Cardiac septum (tissue), 1 donor: Measurements from ENCODE around the gene ARHGEF37. TPM values are rescaled to one million over a fixed set of nuclear protein-coding genes. Genes with fewer than 3 reads are reported as not detected.
"Not testable (repeated sequence)": the region's sequence is repeated elsewhere in the genome, so short reads cannot be mapped to it uniquely, and the experiment has no call there.

Experiments used
- DNase-seq: peaks from one replicate; pipeline ENCODE4 v3.0.0-alpha.2; 2020; ENCODE audit warnings: low spot score
- intact Hi-C: fragments of 100-400 bp; cut with DNase I; formaldehyde crosslinking; loops from one replicate; pipeline ENCODE4 v1.14.0; 2022
- total RNA-seq: library from RNA; stranded (reverse); fragmentation: NEBNext Ultra II Directional; extraction: Animal tissue kit (Norgen Biotek cat#: 25700); gene quantifications from one replicate; pipeline ENCODE4 v1.2.1, GENCODE V29; 2021
- donor health status: DM: no; HTN: no; CAD: no.

The ARHGEF37 gene
- total RNA-seq, 1 donor from 2014 or later = 15.8 TPM

DNA sequence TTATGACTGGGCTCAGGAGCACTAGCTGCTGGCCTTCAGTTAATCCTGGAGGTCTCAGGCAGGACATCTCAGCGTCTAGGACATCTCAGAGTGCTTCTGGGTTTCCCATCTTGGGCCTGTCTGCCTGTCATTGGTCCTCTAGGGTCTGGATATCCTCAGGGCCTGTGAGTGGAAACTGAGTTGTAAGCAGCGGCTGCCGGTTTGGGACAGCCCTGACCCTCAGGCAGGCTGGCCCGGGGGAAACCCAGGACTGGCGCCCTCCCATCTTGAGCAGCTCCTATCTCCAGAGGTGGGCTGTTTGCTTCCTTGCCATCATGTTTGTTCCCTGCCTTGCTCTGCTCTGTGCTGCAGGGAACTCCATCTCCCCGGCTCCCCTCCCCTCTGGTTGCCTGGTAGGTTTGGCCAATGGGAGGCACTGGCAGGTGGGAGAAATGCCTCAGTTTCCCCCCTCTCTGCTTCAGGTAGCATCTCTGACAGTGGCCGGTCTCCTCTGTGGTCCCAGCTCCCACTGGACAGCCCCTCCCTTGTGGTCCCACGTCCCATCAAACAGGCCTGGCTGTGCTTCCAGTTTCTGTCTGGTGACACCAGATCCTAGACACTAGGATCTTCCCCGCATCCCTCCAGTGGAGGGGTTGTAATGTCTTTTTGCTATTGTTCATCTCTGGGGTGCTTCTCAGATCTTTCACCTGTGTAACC is 57.4 kb downstream of the ARHGEF37 start:
- intact Hi-C loops = loop anchor here (5.0 kb wide), 2 partner anchors 214 to 324 kb away; partner anchors contain the start of gene SLC26A2
- DNase-seq = peak; percentile 59

DNA sequence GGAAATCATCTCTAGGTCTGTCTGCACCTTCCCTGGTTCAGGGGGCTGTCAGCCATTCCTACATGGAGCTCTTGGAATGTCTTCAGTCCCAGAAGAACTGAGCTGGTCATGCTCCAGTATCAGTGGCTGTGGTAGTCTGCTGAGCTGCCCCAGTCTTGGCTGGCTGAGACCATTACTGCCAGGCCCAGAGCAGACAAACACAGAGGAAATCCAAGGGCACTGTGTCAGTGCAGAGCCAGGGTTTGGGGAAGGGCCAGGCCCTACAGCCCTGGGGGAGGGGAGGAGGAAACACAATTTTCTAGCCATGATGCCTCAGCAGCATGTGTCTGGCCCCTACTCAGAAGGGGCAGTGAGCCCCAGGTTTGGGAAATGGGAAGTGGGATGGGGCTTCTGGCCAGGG is 58.4 kb downstream of the ARHGEF37 start:
- intact Hi-C loops = loop anchor here (5.0 kb wide), 2 partner anchors 213 to 323 kb away; partner anchors contain the start of gene SLC26A2
- peak; percentile 76 for DNase-seq

DNA sequence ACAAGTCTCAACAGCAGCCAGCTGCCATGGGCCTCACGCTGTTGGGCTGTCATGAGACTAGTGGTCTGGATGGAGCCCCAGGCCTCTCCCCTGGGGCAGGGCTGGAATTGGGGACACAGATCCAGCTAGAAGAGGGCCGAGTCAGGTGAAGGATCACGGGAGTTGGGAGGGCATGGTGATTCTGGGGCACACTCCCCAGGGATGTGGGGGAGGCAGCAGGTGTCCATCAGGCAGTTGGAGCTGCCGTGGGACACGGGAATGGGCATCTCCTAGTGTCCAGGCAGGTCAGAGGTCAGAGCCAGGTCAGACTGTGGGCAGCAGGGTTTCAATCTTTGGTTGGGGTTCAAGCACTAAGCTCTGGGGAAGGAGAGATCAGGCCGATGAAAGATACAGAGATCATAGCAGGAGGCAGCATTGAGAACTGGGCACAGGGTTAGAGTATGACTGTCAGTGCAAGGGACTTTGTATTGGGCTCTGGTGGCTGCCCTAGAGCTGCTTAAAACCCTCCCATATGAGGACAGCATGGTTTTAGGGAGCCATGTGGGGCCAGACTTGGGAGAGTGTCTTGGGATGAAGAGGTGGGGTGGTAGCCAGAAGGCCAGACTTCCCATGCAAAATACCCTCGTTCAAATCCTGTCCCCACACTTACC is 59.2 kb downstream of the ARHGEF37 start:
- intact Hi-C loops = no loop called here
- DNase-seq = peak; percentile 67

DNA sequence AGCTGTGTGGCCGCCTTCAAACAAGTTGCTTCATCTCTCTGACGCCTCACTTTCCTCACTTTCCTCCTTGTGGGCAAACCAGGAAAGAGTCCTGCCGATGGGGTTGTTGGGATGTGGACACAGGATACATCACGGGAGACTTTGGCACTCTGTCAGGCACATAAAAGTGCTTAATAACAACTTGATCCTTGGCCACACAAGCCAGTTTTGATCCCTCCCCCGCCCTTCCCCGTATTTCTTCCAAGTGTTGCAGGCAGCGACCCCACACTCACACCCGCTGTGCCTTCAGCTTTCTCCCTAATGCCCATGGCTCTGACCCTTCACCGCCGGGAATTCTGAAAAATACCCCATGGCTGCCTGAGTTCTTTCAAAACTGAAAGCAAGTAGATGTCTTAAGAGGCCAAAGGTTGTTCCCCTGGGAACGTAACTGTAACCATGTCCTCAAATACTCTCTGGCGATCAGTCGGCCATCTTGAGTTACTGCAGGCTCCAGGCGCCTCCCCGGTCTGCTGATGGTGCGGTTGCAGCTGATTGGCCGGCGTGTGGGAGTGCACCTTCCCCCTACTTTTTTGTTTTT is 59.8 kb downstream of the ARHGEF37 start:
- peak; percentile 55 for DNase-seq
- intact Hi-C loops = no loop called here

DNA sequence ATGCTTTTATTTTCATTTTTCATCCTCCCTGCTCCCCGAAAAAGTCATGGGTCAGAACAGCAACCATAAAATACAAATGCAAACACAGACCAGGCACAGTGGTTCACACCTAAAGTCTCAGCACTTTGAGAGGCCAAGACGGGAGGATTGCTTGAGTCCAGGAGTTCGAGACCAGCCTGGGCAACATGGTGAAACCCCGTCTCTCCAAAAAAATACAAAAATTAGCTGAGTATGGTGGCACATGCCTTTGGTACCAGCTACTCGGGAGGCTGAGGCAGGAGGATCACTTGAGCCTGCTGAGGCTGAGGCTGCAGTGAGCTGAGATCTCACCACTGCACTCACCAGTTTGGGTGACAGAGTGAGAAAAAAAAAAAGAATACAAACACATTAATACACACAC is 60.3 kb downstream of the ARHGEF37 start:
- intact Hi-C loops = no loop called here
- DNase-seq = no peak

DNA sequence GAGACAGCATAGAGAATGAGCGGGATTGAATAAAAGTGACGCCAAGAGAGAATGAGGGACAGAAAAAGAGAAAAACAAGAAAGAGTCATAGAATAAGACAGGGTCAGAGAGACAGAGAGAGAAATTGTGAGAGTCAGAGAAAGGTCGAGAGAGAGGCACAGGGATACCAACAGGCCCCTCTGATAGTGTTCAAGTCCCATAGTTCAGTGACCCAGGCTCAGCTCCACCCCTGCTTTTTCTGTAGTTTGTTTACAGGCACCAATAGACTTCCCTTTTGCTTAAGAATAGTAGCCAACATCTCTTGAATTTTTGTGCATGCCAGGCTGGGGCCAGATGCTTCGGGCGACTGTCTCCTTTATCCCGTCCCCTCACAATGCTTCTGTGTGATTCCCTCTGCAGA is 62.5 kb downstream of the ARHGEF37 start:
- intact Hi-C loops = no loop called here
- no peak for DNase-seq

DNA sequence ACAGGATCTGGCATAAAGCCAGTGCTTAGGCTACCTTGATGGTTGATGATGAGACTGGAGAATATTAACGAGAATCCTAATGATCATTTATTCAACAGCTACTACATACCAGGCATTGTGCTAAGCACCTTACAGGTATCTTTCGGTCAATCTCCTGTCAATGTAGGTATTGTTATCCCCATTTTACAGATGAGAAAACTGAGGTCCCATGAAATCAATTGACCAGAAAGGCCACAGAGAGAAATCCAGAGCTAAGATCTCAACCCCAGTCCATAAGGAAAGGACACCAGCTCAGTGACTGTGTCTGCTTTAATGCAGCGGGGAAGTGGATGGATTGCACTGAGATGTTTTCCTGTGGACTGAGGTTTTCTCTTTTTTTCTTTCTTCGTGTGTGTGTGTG is 63.3 kb downstream of the ARHGEF37 start:
- DNase-seq = no peak
- intact Hi-C loops = no loop called here

DNA sequence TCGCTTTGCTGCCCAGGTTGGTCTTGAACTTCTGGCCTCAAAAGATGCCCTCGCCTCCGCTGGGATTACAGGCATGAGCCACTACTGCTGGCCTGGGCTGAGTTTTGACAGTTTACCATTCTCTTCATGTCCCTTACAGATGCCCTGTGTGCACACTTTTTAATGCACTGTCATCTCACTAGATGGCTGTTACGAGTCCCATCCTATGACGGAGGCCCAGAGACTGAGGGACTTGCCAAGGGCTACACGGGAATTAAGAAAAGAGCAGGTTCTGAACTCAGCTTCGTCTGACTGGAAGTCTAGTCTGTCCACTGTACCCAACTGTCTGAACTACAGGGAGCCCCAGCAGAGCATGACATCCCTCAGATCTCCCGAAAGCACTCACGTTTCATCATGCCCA is 63.9 kb downstream of the ARHGEF37 start:
- intact Hi-C loops = no loop called here
- DNase-seq = no peak

DNA sequence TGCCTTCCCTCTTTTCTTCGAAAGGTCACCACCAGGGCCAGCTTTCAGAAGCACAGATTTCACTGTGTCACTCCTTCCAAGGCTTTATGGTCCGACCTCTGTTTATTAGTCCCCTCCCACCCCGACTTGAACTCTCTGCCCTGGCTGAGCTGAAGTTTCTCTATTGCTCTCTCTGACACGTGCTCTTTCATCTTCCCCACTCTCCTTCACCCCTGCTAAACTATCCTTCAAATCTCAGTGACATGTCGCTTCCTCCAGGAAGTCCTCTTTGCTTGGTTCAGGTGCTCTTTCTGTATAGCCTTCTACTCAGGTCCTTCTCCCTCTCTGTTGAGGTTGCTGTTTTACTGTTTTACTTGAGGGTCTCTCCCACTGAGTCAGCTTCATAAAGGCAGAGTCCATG is 64.4 kb downstream of the ARHGEF37 start:
- intact Hi-C loops = no loop called here
- no peak for DNase-seq

DNA sequence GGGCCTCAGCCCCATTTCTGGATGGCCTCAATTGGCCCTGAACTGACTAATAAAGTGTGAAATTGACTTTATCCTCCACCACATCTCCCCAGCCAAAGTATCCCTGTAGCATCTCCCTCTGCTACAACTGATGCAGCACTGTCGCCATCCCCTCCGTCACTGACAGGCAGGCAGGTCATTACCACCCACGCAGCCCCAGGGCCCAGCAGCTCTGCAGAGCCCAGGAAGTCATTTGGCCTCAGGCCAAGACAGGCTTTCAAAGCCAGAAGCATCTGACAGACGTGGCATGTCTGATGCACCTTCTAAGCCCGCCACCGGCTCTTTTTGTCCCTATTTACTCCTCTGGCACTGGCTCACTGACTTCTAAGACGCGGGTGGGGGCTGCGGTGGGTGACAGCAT is 65.3 kb downstream of the ARHGEF37 start:
- intact Hi-C loops = no loop called here
- no peak for DNase-seq

DNA sequence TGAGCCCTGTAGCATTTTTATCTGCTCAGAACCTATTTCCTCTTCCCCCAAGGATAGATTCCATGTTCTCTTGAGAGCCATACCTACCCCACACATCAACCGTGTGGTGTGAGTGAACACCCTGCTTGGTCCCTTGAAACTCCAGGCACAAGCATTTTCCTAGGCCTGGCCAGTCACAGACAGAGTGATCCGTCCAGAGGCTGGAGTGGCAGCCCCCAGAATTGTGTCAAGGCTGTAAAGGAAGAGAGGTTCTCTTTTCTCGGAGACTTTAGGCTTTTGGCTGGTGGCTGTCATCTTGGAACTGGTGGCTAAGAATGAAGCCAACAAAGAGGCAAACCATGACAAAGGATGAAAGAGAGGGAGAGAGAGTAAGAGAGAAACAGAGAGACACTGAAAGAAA is 66.0 kb downstream of the ARHGEF37 start:
- DNase-seq = no peak
- intact Hi-C loops = no loop called here

DNA sequence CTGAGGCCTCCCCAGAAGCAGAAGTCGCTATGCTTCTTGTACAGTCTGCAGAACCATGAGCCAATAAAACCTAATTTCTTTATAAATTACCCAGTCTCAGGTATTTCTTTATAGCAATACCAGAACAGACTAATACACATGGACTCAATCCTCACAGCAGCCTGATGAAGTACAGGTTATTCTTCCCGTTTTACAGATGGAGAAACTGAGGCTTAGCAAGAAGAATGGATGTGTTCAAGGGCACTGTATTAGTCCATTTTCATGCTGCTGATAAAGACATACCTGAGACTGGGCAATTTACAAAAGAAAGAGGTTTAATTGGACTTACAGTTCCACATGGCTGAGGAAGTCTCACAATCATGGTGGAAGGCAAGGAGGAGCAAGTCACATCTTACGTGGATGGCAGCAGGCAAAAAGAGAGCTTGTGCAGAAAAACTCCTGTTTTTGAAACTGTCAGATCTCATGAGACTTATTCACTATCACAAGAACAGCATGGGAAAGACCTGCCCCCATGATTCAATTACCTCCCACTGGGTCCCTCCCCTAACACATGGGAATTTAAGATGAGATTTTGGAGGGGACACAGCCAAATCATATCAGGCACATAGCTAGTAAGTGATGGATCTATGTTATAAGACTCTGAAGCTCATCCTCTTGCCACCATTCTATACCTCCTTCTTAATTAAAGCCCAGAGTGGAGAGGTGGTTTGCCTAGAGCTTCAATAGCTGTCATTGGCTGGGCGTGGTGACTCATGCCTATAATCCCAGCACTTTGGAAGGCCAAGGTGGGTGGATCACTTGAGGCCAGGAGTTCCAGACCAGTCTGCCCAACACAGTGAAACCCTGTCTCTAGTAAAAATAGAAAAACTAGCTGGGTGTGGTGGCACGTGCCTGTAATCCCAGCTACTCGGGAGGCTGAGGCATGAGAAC is 67.4 kb downstream of the ARHGEF37 start:
- intact Hi-C loops = not testable (repeated sequence)
- peak; percentile 31 for DNase-seq

DNA sequence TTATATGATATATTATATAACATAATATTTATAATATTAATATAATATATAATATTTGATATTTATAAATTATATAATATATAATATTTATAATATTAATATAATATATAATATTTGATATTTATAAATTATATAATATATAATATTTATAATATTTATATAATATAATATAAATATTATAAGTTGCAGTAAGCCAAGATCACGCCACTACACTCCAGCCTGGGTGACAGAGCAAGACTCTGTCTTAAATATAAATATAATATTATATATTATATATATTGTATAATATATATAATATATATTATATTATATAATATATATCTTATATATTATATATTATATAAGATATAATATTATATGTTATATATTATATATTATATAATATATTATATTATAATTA is 68.4 kb downstream of the ARHGEF37 start:
- DNase-seq, intact Hi-C loops: not testable (repeated sequence)

DNA sequence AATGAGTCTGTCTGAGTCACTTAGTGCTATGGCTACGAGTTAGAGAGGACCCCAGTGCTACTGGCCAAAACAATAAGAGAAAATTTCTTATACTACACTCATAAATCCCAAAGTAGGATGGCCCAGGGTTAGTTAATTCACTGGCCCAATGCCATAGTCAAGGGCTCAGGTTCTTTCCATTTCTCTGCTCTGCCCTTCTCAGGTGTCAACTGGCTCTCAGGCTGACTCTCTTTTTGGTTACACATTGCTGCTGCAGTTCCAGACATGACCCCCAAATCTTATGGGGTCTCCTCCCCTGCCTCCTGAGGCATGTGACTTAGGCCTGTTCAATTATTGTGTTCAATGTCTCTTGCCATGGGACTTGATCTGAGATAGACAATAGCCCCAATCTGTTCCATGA is 70.4 kb downstream of the ARHGEF37 start:
- DNase-seq = no peak
- intact Hi-C loops = no loop called here

DNA sequence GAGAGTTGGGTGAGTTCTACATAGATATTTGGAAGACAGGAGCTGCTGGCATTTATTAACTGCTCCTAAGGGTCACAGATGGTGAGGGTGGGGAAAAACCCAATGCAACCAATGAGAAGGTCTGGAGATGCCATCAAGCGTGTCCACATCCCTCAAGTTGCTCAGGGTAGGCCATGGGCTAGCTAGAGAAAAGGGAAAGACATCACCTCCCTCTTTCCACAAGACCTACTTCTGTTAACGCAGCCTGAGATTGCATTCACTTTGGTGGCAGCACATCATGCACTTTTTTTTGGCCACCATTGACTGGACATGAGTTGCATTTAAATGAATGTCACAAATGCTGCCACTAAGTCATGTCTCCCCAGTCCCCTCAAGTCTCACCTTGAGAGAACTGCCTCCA is 71.4 kb downstream of the ARHGEF37 start:
- intact Hi-C loops = no loop called here
- peak; percentile 7 for DNase-seq

DNA sequence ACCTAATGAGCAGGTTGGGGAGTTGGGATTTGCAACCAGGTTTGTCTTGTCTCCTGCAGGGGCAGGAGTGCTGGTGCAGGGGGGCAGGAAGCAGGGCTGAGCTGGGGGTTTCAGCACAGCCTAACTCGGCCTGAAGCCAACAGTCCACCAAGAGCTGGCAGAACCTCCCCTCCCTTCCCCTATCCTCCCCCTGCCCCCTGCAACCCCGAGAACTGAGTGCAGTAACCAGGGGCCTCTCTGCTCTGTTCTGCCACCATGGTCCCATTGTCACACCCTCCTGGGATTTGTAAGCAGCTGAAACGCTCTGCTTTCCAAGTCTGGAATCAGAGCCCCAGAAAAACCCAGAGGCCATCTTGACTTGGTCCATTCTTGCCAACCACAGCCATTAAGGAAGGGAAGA is 72.9 kb downstream of the ARHGEF37 start:
- peak; percentile 43 for DNase-seq
- intact Hi-C loops = no loop called here

DNA sequence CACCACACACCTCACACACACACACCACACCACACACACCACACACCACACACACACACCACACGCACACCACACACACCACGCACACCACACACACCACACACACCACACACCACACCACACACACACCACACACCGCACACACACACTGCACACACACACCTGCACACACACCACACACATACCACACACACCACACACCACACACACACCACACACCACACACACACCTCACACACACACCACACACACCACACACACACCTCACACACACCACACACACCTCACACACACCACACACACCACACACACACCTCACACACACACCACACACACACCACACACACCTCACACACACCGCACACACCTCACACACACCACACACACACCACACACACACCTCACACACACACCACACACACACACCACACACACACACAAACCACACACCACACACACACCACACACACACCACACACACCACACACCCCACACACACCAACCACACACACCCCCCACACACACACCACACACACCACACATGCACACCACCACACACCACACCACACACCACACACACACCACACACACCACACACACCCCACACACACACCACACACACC is 73.7 kb downstream of the ARHGEF37 start:
- peak; percentile 5 for DNase-seq
- intact Hi-C loops = loop anchor here (5.0 kb wide), 1 partner anchor 172 kb away; no protein-coding TSS in a partner anchor

DNA sequence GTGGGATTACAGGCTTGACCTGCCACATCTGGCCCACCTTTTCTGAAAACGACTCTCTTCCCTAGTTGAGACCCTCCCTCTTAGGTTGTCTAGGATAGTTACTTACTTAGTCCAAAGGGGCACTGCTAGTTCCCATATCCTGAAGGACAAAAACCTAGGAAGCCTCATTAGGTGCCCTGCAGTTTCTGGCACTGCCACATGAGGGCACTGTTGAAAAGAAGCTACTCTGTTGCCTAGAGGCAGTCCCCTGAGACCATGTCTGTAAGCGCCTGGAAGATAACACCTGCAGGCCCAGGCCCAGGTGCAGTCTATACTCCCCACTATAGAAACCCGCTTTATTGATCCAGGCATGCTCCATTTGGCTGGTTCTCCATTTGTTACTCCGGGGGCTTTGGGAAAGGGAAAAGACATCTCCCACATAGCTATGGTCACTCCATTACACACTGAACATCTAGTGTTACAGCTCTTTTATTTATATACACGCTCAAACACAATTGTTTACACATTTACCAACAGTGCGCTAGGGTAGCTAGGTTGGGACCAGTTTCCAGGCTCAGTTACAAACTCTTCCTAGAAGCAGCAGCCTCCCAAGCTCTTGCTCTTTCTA is 75.4 kb downstream of the ARHGEF37 start:
- intact Hi-C loops = loop anchor here (5.0 kb wide), 1 partner anchor 171 kb away; no protein-coding TSS in a partner anchor
- peak; percentile 77 for DNase-seq

DNA sequence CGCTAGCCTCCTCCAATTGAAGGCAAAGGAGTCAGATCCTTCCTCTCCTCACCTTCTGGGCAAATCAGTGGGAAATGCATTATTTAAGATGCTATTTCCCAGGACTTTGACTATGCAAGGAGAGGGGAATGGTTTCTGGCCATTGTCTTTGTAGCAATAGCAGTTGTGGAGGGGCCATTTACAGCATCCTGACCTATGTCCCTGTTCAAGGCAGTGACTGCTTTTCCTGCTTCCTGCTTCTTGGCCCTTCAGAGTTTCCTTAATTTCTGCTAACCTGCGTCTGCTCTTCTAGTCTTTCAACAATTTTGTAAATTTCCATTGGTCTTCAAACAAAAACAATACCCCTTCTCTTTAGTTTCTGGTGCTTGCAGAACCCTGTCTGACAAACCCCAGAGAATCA is 76.0 kb downstream of the ARHGEF37 start:
- intact Hi-C loops = loop anchor here (5.0 kb wide), 1 partner anchor 170 kb away; no protein-coding TSS in a partner anchor

More for the DNA sequence above, 76.0 kb downstream of the ARHGEF37 start:
- DNase-seq = no peak
